ENCODE measurements around the gene LMO7.

GRCh38 chr13:75636436-75637180 lies 478 bp downstream of the LMO7 start:
- TF ChIP-seq AHDC1 (CRISPR knock-in tag; IDR thresholded peaks at IDR 0.05; ENCODE audit: borderline replicate concordance) (peak; percentile 19; the same call in 1 of the 2 replicates), SP1 (IDR thresholded peaks at IDR 0.05) (no peak), SP1 (CRISPR knock-in tag; IDR thresholded peaks at IDR 0.05) (no peak; the same call in 1 of the 2 replicates), TFE3 (CRISPR knock-in tag; IDR thresholded peaks at IDR 0.05) (0 out of 2 replicates have a peak, but pooled peaks have one; percentile 18), FIP1L1 (IDR thresholded peaks at IDR 0.05; ENCODE audit: borderline replicate concordance, insufficient read depth, low read depth, low read length) (no peak), ZNF772 (CRISPR knock-in tag; IDR thresholded peaks at IDR 0.05) (peak; percentile 96), NFATC3 (CRISPR knock-in tag; IDR thresholded peaks at IDR 0.05) (no peak), FOXM1 (CRISPR knock-in tag; IDR thresholded peaks at IDR 0.05) (0 out of 2 replicates have a peak, but pooled peaks have one; percentile 0), FOSL2 (CRISPR knock-in tag; IDR thresholded peaks at IDR 0.05) (peak; percentile 30; the same call in 1 of the 2 replicates), TEAD2 (CRISPR knock-in tag; IDR thresholded peaks at IDR 0.05) (no peak), ZNF331 (CRISPR knock-in tag; IDR thresholded peaks at IDR 0.05) (no peak), TOE1 (CRISPR knock-in tag; IDR thresholded peaks at IDR 0.05) (no peak), NFYB (CRISPR knock-in tag; IDR thresholded peaks at IDR 0.05) (no peak)

All from HepG2 (cell line).